Measurements from ENCODE around the gene NPBWR2.
A peak's percentile ranks its signal among the peaks of the same experiment; 100 is the strongest.

NPBWR2 gene

DNA sequence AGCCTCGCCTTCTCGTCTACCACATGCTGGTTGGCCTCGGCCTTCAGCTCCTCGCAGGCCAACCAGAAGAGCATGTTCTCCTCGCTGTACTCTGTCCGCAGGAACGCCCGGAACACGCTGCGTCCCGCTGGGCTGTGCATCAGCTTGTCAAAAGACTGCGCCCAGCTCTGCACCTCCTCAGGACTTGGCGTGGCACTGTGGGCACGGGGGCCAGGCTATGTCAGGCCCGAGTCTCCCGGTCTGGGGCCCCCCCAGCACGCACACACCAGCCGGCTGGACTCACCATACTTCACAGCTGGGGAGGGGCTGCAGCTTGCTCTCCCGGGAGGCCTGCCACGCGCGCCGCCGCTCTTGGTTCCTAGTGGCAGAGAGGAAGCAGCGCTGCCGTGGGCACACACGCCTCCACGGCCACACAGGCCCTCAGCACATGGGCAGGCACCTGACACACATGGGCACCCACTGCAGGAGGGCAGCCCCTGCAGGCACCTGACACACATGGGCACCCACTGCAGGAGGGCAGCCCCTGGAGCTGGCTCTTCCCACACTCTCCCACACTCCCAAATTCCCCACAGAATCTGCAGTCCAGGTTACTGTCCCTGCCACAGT lies 33.1 kb downstream of the NPBWR2 start:
- H3K27ac ChIP-seq = no peak overlapping the region
- TF ChIP-seq, protein P1, sequence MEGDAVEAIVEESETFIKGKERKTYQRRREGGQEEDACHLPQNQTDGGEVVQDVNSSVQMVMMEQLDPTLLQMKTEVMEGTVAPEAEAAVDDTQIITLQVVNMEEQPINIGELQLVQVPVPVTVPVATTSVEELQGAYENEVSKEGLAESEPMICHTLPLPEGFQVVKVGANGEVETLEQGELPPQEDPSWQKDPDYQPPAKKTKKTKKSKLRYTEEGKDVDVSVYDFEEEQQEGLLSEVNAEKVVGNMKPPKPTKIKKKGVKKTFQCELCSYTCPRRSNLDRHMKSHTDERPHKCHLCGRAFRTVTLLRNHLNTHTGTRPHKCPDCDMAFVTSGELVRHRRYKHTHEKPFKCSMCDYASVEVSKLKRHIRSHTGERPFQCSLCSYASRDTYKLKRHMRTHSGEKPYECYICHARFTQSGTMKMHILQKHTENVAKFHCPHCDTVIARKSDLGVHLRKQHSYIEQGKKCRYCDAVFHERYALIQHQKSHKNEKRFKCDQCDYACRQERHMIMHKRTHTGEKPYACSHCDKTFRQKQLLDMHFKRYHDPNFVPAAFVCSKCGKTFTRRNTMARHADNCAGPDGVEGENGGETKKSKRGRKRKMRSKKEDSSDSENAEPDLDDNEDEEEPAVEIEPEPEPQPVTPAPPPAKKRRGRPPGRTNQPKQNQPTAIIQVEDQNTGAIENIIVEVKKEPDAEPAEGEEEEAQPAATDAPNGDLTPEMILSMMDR (IDR thresholded peaks at IDR 0.05) = no peak
- TF ChIP-seq ZFX (IDR thresholded peaks at IDR 0.05; ENCODE audit: borderline replicate concordance) = no peak

DNA sequence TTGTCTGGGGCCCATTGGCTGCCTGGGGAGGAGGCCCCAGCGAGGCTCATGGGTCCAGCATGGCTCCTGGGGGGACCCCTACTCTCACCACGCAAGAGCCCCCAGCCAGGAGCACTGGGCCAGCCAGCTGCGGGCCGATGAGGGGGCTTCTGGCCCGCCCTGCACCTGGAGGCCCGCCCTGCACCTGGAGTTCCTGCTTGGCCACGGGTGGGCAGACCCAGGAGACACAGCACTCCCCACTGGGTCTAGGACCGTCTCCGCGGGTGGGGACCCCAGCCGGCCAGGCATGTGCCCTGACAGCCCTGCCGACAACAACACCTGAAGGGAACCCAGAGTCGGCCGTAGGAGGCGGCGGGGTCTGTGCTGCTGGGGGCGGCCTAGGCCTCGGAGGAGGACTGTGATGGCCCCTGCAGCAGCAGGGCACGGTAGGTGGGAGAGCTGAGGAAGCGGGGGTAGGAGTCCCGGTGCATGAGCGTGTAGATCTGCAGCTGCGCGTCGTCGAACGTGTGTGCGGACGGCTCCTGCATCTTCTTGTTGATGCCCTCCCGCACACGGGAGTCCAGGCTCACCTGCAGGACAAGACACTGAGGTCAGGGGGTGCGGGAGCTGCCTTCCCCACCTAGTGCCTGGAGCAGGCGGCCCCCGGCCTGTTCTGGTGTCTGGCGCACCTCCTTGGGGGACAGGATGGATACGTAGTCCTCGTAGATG lies 33.7 kb downstream of the NPBWR2 start:
- no peak overlapping the region for H3K27ac ChIP-seq
- TF ChIP-seq, protein P1 (IDR thresholded peaks at IDR 0.05) = no peak
- no peak for TF ChIP-seq ZFX (IDR thresholded peaks at IDR 0.05; ENCODE audit: borderline replicate concordance)

DNA sequence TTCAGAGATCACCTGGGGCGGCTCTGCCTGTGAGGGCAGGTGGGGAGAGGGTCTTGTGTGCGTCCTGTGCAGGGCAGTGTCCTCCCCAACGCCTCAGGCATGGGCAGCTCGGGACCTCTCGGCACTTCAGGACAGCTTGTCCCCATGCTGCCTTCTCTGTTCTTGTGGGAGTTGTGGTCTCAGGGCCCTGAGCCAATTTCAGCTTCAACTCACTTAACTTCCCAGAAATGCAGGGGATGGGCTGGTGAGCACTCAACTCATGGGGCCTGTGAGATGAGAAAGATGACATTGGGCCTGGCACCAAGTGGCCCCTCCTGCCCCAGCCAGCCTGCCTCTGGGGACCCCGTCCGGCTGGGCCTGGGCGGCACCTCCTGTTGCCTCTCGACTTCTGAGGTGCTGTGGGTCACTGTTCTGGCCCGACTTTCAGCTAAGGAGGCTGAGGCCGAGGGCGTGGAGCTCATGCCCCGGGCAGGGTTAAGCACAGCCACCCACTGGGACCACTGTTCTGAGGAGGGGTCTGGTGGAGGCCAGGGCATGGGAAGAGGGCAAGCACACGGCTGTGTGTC lies 34.8 kb downstream of the NPBWR2 start:
- TF ChIP-seq ZFX (IDR thresholded peaks at IDR 0.05; ENCODE audit: borderline replicate concordance) = no peak
- TF ChIP-seq, protein P1 (IDR thresholded peaks at IDR 0.05) = no peak
- H3K27ac ChIP-seq = no peak overlapping the region

DNA sequence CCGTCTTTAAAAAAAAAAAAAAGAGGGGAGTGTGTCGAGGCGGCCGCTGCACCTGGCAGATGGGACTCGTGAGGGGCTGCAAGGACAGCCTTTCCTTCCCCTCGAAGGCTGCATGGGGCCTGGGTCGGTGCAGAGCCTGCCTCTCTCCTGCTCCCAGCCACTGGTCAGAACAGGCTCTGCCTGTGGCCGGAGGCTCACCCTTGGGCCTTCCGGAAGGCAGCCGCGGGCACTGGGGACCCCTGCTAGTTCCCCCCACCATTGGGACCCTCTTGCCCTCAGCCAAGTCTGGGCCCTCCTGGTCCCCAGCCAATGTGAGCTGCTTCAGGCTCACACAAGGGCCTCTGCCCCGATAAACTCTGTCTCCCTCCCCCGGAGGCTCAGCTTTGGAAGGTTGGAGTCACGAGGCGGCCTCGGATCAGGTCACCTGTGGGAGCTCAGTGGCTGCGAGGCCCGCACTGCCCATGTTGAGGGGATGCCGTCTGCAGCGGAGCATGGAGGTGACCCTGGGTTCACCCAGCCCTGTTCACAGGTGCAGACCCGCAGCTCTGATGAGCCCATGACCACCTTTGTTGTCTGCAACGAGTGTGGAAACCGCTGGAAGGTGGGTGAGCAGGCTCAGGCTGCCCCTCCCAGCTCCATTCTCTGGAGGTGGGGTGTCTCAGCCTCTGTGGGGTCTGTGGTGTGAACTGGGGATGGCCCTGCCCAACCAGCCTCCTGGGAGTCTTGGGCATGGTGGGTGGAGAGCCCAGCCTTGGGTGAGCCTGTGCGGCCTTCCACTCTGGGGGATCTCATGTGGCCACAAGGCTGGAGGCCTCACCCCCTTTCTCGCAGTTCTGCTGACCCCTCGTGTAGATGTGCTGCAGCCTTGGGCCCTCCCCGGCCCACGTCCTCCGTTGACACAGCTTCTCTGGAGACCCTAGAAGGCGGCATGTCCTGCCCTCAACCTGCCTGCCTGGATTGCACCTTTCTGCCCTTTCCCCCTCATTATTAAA lies 35.7 kb downstream of the NPBWR2 start:
- TF ChIP-seq, protein P1 (IDR thresholded peaks at IDR 0.05) = no peak
- TF ChIP-seq ZFX (IDR thresholded peaks at IDR 0.05; ENCODE audit: borderline replicate concordance) = no peak
- H3K27ac ChIP-seq = no peak overlapping the region

DNA sequence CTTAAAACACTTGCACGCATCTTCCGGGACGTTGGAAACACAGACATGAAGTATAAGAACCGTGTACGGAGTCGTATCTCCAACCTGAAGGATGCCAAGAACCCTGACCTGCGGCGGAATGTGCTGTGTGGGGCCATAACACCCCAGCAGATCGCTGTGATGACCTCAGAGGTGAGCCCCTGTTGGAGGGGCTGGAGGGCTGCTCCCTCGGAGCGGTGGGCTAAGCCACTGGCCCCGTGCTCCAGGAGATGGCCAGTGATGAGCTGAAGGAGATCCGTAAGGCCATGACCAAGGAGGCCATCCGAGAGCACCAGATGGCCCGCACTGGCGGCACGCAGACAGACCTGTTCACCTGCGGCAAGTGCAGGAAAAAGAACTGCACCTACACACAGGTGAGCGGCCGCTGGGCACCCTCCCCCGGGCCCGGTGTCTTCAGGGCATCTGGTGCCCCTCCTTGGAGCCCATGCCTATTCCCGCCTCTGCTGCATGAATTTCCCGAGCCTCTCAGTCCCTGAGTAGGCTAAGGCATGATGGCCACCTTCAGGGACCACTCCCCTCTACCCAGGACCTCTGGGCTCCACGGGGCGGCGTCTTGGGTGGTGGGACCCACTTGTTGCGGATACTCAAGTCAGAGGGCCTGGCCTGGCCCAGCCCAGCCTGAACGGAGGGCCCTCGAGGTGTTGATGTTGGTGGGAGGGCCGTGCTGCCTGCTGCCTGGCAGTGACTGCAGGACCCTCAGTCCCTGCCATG lies 36.9 kb downstream of the NPBWR2 start:
- TF ChIP-seq ZFX (IDR thresholded peaks at IDR 0.05; ENCODE audit: borderline replicate concordance) = no peak
- TF ChIP-seq, protein P1 (IDR thresholded peaks at IDR 0.05) = no peak

DNA sequence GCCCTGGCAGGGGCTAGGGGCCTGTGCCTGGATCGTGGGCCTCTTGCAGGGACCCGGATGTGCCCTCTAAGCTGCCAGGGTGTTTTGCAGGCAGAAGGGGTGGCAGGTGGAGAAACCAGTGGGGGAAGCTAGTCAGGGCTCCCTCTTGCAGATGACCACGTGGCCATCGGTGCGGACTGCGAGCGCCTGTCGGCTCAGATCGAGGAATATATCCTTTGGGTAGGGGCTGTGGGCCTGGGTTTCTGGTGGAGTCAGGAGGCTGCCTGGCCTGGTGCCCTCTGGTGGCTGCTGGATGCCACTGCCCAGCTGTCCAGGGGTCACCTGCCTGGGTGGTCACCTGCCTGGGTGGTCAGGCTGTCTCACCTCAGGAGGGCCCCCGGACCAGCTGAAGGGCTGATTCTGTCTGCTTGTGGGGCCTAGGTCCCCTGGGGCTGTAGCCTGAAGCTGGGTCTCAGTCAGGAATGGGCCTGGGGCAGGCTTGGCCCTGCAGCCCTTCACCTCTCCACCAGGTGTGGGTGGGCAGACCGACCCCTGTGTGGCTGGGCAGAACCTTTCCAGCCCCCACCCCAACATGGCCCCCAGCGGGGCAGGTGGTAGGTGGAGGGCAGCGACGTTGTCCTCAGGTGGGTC lies 37.6 kb downstream of the NPBWR2 start:
- H3K27ac ChIP-seq = no peak overlapping the region
- TF ChIP-seq, protein P1 (IDR thresholded peaks at IDR 0.05) = peak; percentile 86
- TF ChIP-seq ZFX (IDR thresholded peaks at IDR 0.05; ENCODE audit: borderline replicate concordance) = no peak

More for the DNA sequence above, 36.9 kb downstream of the NPBWR2 start:
- H3K27ac ChIP-seq = no peak overlapping the region

Data from 22Rv1 (cell line).